ENCODE data around the gene IBA57.

- TF ChIP-seq TCF4 (CRISPR knock-in tag; IDR thresholded peaks at IDR 0.05; ENCODE audit: borderline replicate concordance) = no peak
- TF ChIP-seq CSDC2 (CRISPR knock-in tag; IDR thresholded peaks at IDR 0.05) = no peak
- TF ChIP-seq ZNF565 (CRISPR knock-in tag; conservative IDR thresholded peaks at IDR 0.05; ENCODE audit: low read depth) = no peak
- no peak for TF ChIP-seq ARNTL (CRISPR knock-in tag; IDR thresholded peaks at IDR 0.05; ENCODE audit: borderline replicate concordance, low read depth)
- TF ChIP-seq TOX (CRISPR knock-in tag; IDR thresholded peaks at IDR 0.05; ENCODE audit: borderline replicate concordance) = peak; percentile 59; the same call in 1 of the 2 replicates
- no peak for TF ChIP-seq ZFP30 (CRISPR knock-in tag; IDR thresholded peaks at IDR 0.05)
- TF ChIP-seq GLIS3 (CRISPR knock-in tag; IDR thresholded peaks at IDR 0.05) = no peak
- no peak for TF ChIP-seq SNAI2 (CRISPR knock-in tag; IDR thresholded peaks at IDR 0.05)
- TF ChIP-seq PATZ1 (CRISPR knock-in tag; IDR thresholded peaks at IDR 0.05; ENCODE audit: borderline replicate concordance) = no peak
- no peak for TF ChIP-seq OSR1 (CRISPR knock-in tag; IDR thresholded peaks at IDR 0.05)
- TF ChIP-seq CREB5 (CRISPR knock-in tag; IDR thresholded peaks at IDR 0.05; ENCODE audit: low read depth) = no peak
Observed at GRCh38 chr1:228164561-228165371, 838 bp upstream of the IBA57 start.
